Lower leg skin (tissue), 4 donors: ENCODE measurements around the gene GREB1. TPM values are rescaled to one million over a fixed set of nuclear protein-coding genes. Genes with fewer than 3 reads are reported as not detected.
A peak's percentile ranks its signal among the peaks of the same experiment; 100 is the strongest.

Experiments
- DNase-seq, 2 donors: peaks; one replicate each; pipeline ENCODE4 v3.0.0-alpha.2; 2019; ENCODE audit warnings: low spot score in 2 of 2
- H3K4me3 ChIP-seq: fragments of 200-600 bp; sonication (generic); 2 replicates; pipeline ENCODE4 v1.5.1; 2017; ENCODE audit warnings: mild to moderate bottlenecking, low read depth; ENCODE audit not compliant: poor library complexity, severe bottlenecking
- POLR2A ChIP-seq, 2 donors: fragments of 450-650 bp; IDR thresholded peaks; one replicate each; pipeline ENCODE4 v1.6.1; 2016 to 2017; ENCODE audit warnings: antibody characterized with exemption in 2 of 2, mild to moderate bottlenecking in 1 of 2, moderate library complexity in 1 of 2
- WGBS, 2 donors: methylation state at CpG; one replicate each; pipeline ENCODE4 v1.1.5; 2018; 5-methylcytosine and 5-hydroxymethylcytosine counted together
- intact Hi-C: fragments of 100-400 bp; cut with DNase I; formaldehyde crosslinking; loops from one replicate; pipeline ENCODE4 v1.15.0; 2023; ENCODE audit warnings: low total_unique reads
- total RNA-seq, 4 donors: library from RNA; depleted of rRNA; stranded (reverse); fragments of >200 nt; gene quantifications; one replicate each; pipeline ENCODE4 v1.1.0, GENCODE V29; 2016
- TF ChIP-seq, protein P1 (sequence below), 3 donors: fragments of 450-650 bp; IDR thresholded peaks; one replicate each; pipeline ENCODE4 v1.5.1; 2016; ENCODE audit warnings: antibody characterized with exemption in 3 of 3, mild to moderate bottlenecking in 3 of 3, moderate library complexity in 2 of 3

Gene GREB1
- total RNA-seq, 4 donors from 2014 or later: 2.4 to 12.2 (median 4.0) TPM

DNA sequence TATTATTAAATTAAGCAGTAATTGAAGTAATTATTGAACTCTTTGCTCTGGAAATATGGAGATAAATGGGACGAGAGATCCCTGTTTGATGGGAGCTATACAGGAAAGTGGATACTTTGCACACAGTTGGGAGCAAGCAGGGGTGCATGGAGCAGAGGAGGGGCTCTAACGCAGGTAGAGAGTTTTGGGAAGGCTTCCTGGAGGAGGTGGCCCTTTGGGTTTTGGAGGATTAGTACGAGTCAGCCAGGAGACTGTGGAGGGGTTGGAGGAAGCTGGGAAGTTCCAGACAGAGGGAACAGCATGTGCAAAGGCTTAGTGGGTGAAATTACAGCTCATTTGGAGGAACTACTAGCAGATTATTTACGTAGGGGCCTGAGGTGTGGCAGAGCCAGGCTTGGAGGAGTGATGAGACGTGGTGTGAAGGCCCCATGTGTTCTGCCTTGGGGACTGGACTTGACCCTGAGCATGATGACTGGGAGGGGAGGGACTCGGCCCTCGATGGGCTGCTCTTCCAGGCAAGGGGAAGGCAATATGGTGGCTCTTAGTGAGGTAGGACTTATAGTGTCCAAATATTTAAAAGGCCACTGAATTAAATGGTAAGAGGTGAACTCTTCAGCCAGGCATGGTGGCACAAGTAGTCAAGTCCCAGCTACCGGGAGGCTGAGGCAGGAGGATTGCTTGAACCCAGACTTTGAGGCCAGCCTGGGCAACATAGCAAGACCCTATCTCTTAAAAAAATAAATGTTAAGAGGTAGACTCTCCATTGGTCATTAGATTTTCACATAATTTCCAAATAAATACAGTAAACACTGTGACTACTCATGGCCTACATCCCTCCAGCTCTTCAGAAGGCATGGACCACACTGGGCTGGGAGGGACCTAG lies 30.2 kb downstream of the GREB1 start:
- intact Hi-C loops: no loop called here
- no peak overlapping the region for H3K4me3 ChIP-seq
- WGBS, 2 donors: 93 to 96% methylated on average over 8 of the region's 8 CpGs
- DNase-seq: peak in 1 of 2 donors; percentile 53
- TF ChIP-seq, protein P1, sequence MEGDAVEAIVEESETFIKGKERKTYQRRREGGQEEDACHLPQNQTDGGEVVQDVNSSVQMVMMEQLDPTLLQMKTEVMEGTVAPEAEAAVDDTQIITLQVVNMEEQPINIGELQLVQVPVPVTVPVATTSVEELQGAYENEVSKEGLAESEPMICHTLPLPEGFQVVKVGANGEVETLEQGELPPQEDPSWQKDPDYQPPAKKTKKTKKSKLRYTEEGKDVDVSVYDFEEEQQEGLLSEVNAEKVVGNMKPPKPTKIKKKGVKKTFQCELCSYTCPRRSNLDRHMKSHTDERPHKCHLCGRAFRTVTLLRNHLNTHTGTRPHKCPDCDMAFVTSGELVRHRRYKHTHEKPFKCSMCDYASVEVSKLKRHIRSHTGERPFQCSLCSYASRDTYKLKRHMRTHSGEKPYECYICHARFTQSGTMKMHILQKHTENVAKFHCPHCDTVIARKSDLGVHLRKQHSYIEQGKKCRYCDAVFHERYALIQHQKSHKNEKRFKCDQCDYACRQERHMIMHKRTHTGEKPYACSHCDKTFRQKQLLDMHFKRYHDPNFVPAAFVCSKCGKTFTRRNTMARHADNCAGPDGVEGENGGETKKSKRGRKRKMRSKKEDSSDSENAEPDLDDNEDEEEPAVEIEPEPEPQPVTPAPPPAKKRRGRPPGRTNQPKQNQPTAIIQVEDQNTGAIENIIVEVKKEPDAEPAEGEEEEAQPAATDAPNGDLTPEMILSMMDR (IDR thresholded peaks at IDR 0.05): no peak
- TF ChIP-seq POLR2A (IDR thresholded peaks at IDR 0.05): no peak

DNA sequence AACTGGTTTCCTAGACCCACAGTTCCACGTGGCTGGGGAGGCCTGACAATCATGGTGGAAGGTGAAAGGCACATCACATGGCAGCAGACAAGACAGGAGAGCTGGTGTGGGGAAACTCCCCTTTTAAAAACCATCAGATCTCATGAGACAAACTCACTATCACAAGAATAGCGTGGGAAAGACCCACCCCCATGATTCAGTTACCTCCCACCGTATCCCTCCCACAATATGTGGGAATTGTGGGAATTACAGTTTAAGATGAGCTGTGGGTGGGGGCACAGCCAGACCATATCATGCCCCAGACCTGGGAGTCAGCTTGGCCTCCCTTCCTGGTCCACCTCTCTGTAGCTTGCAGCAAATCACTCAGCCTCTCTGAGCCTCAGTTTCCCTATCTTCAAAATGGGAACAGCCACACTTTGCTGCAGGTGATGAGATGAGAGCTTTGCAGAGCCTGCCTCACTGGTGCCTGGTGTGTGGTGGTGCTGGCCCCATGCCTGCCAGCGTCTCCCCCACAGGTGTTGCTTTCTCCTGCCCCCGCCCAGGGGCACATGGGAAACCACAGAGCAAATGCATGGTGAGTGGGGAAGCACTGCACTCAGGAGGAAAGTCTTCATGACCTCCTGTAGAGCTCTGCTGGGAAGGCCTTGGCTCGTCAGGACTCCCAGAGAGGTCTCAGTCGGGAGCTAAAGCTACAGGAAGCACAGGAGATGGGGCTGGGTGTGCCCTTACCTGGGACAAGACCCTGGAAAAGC lies 31.1 kb downstream of the GREB1 start:
- intact Hi-C loops: no loop called here
- no peak overlapping the region for H3K4me3 ChIP-seq
- peak in 1 of 2 donors; percentile 36 for DNase-seq
- no peak for TF ChIP-seq POLR2A (IDR thresholded peaks at IDR 0.05)
- TF ChIP-seq, protein P1 (IDR thresholded peaks at IDR 0.05): no peak
- 87% methylated on average over 7 of the region's 7 CpGs for whole genome bisulfite sequencing, 2 donors

DNA sequence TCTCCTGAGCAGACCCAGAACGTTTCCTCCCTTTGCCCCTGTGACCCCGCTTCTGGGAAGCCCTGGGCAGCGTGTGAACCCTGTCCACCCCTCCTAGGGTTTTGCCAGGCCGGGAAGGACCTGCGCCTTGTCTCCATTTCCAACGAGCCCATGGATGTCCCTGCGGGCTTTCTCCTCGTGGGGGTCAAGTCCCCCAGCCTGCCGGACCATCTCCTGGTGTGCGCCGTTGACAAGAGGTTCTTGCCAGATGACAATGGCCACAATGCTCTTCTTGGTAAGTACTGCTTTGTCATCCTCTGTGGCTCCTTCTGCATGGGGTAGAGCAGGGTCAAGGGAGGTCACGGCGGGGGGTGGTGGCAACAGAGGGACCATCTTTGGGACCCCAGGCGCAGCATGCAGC lies 32.5 kb downstream of the GREB1 start:
- 91 to 95% methylated on average over 14 of the region's 14 CpGs for WGBS, 2 donors
- DNase-seq: peak in 1 of 2 donors; percentile 63
- TF ChIP-seq POLR2A (IDR thresholded peaks at IDR 0.05): no peak
- TF ChIP-seq, protein P1 (IDR thresholded peaks at IDR 0.05): no peak
- intact Hi-C loops: no loop called here
- no peak overlapping the region for H3K4me3 ChIP-seq

DNA sequence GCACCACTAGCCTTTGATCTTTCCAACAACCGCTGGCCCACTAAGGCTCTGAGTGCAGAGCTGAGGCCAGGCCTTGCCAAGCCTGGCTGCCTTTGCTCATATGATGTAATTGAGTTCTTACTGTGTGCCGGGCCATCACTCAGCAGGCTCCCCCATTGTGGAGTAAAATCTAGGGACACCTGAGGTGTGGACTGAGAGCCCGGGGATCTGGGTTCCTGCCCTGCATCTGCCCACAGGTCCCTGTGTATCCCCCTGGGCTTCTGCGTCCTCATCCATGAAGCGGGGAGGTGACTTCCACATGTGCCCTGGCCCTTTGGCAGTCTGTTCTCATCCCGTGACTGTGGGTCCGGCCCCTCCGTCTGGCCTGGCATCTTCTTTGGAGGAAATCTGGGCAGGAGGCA lies 33.8 kb downstream of the GREB1 start:
- no peak overlapping the region for H3K4me3 ChIP-seq
- 73 to 84% methylated on average over 8 of the region's 8 CpGs for WGBS, 2 donors
- TF ChIP-seq POLR2A (IDR thresholded peaks at IDR 0.05): no peak
- TF ChIP-seq, protein P1 (IDR thresholded peaks at IDR 0.05): no peak
- intact Hi-C loops: no loop called here
- peak in 1 of 2 donors; percentile 67 for DNase-seq

DNA sequence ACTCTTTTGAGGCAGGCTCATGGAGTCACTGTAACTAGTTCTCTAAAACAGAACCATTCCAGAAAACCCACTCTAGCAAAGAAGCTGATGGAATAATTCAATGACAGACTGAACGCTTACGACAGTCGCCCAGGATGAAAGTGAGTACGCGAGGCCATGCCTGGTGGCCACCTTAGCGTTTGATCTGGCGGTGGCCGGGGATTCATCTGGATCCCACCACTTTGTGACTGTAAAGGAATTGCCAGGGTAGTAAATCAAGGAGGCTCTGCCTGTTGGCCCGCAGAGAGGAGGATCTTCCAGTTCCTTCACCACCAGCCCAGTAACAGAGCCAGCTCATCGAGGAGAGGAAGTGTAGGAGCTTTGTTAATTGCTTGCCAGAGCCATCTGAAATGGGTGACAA lies 34.6 kb downstream of the GREB1 start:
- peak in 1 of 2 donors; percentile 65 for DNase-seq
- no peak overlapping the region for H3K4me3 ChIP-seq
- TF ChIP-seq, protein P1 (IDR thresholded peaks at IDR 0.05): no peak
- no peak for TF ChIP-seq POLR2A (IDR thresholded peaks at IDR 0.05)
- WGBS, 2 donors: 71 to 72% methylated on average over 10 of the region's 10 CpGs
- intact Hi-C loops: no loop called here
